Vagina (tissue), 2 donors: ENCODE data around the gene MICB.

ENCODE experiments used
- POLR2A ChIP-seq, 2 donors: fragments of 450-650 bp; IDR thresholded peaks; one replicate each; pipeline ENCODE4 v1.6.1; 2017; ENCODE audit warnings: antibody characterized with exemption in 2 of 2, mild to moderate bottlenecking in 2 of 2, moderate library complexity in 2 of 2
- TF ChIP-seq, protein P1 (sequence below), 3 experiments: fragments of 450-650 bp in 2 of 3; fragments of 200-600 bp in 1 of 3; sonication (generic) in 1 of 3; IDR thresholded peaks; one replicate each; pipeline ENCODE4 v1.5.1; 2017 to 2019; ENCODE audit warnings: antibody characterized with exemption in 3 of 3, mild to moderate bottlenecking in 2 of 3, moderate library complexity in 2 of 3

DNA sequence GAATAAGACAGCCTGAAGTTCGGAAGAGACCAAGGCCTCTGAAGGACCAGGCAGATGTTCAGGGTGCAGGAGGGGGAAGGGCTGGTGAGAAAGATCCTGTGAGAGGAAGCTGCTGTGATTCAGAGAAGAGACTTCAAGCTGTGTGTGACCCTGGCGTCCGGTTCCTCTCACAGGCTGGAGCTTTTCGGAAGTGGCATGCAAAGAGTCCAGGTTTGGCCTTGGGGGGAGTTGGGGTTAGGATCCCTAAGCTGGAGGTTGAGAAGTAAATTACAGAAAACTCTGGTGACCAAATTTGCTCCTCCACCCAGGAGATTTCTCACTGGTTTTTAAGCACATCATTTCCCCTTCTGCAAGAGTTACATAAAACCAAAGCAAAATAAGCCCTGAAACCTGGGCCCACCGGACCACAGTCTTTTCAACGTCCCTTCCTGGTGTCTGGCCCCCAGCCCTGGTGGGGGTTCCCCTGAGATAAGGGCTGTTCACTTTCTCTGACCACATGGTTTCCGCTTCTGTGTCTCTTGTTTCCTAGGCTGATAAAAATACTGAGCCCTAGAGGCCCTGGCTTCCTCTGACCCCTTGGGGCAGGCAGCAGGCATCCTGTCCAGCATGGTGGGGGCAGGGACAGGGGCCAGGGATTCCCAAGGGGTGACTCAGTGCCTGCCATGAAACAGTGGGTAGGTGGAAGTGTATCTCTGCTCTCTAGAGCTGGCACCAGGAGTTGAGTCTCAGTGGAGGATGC is 62.2 kb downstream of the MICB start:
- TF ChIP-seq, protein P1, sequence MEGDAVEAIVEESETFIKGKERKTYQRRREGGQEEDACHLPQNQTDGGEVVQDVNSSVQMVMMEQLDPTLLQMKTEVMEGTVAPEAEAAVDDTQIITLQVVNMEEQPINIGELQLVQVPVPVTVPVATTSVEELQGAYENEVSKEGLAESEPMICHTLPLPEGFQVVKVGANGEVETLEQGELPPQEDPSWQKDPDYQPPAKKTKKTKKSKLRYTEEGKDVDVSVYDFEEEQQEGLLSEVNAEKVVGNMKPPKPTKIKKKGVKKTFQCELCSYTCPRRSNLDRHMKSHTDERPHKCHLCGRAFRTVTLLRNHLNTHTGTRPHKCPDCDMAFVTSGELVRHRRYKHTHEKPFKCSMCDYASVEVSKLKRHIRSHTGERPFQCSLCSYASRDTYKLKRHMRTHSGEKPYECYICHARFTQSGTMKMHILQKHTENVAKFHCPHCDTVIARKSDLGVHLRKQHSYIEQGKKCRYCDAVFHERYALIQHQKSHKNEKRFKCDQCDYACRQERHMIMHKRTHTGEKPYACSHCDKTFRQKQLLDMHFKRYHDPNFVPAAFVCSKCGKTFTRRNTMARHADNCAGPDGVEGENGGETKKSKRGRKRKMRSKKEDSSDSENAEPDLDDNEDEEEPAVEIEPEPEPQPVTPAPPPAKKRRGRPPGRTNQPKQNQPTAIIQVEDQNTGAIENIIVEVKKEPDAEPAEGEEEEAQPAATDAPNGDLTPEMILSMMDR (IDR thresholded peaks at IDR 0.05) = no peak
- no peak for TF ChIP-seq POLR2A (IDR thresholded peaks at IDR 0.05)
